Measurements from ENCODE around the gene ZNF594. TPM values are rescaled to one million over a fixed set of nuclear protein-coding genes. Genes with fewer than 3 reads are reported as not detected.
"Not testable (repeated sequence)": the region's sequence is repeated elsewhere in the genome, so short reads cannot be mapped to it uniquely, and the experiment has no call there.

The ZNF594 gene
- total RNA-seq, 2 experiments from 2014 or later, result 17.2 to 17.5 TPM

DNA sequence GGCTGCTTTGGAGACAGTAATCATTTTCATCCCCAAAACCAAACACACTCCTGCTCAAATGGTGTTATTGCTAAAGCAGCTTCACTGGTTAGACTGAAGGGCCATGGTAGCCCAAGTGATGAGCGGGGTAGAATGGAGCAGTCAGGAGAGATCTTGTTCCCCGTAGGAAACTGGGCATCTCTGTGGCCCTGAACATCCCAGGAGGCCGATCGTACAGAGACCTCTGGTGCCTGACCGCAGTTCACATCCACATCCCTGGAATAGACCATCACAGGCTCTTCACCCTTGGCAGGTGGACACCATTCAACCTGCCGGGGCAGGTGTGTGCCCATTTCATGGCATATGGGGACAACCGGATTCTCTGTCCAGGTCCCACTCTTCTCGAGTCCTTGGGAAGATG is 61.9 kb downstream of the ZNF594 start:
- DNase-seq, POLR2A ChIA-PET: not testable (repeated sequence)

More for the DNA sequence above, 61.9 kb downstream of the ZNF594 start:
- not testable (repeated sequence) for H3K36me3 Mint-ChIP-seq; H3K27me3 Mint-ChIP-seq; H3K4me3 Mint-ChIP-seq; ATAC-seq (ENCODE audit: low read depth); H3K27ac Mint-ChIP-seq; H3K4me1 Mint-ChIP-seq; H3K9me3 Mint-ChIP-seq

Other genes with a start within 250 kb of the ZNF594 start
- gene PFN1, start 243.3 kb downstream of the ZNF594 start, total RNA-seq, result 1,000 to 10,000 TPM; 1,712 to 1,828 TPM
- 10 to 100 TPM; 31.4 to 32.9 TPM for gene ENO3, start 240.7 kb downstream of the ZNF594 start, total RNA-seq
- 10 to 100 TPM; 47.1 to 51.9 TPM for gene SPAG7, start 224.1 kb downstream of the ZNF594 start, total RNA-seq
- gene CAMTA2, start 204.2 kb downstream of the ZNF594 start, total RNA-seq, result 10 to 100 TPM; 62.0 to 67.7 TPM
- gene INCA1, start 194.3 kb downstream of the ZNF594 start, total RNA-seq, result under 1 TPM; 0.42 to 0.54 TPM
- gene KIF1C, start 193.9 kb downstream of the ZNF594 start, total RNA-seq, result 10 to 100 TPM; 35.5 to 37.3 TPM
- gene SLC52A1, start 156.4 kb downstream of the ZNF594 start, total RNA-seq, result 1 to 10 TPM in 1 of 2 experiments, under 1 TPM in 1; 0.85 to 1.4 TPM
- 1 to 10 TPM; 7.3 to 8.3 TPM for gene ZFP3, start 113.4 kb downstream of the ZNF594 start, total RNA-seq
- gene ZNF232, start 80.0 kb downstream of the ZNF594 start, total RNA-seq, result 10 to 100 TPM in 1 of 2 experiments, 1 to 10 TPM in 1; 9.4 to 12.9 TPM
- gene USP6, start 75.8 kb downstream of the ZNF594 start, total RNA-seq, result under 1 TPM; 0.06 to 0.11 TPM
- gene SCIMP, start 43.0 kb upstream of the ZNF594 start, total RNA-seq, result under 1 TPM in 1 of 2 experiments, not detected in 1; 0.33 TPM
- 10 to 100 TPM; 39.2 to 42.0 TPM for gene RABEP1, start 90.4 kb upstream of the ZNF594 start, total RNA-seq
- 10 to 100 TPM; 93.6 to 99.5 TPM for gene NUP88, start 227.8 kb upstream of the ZNF594 start, total RNA-seq
- gene RPAIN, start 228.3 kb upstream of the ZNF594 start, total RNA-seq, result 10 to 100 TPM; 61.9 to 63.9 TPM
- gene C1QBP, start 247.3 kb upstream of the ZNF594 start, total RNA-seq, result 100 to 1,000 TPM; 109 to 112 TPM

All from activated naive CD8-positive, alpha-beta T cell treated with anti-CD3 and anti-CD28 coated beads, Interleukin-2, amount 10 ng/mL, durations not matched to agents 7 days and 5 days (primary cell).